Small intestine (tissue), 7 donors: ENCODE measurements around the gene PNLIP. TPM values are rescaled to one million over a fixed set of nuclear protein-coding genes. Genes with fewer than 3 reads are reported as not detected.

ENCODE experiments used
- DNase-seq, 2 donors: peaks; one replicate each; pipeline versions ENCODE4 v3.0.0 to v3.0.0-alpha.2; 2013
- FAIRE-seq: peaks from 2 replicates; lab custom pipeline; 2012; peaks lifted over from hg19 to GRCh38; lab: Jason Lieb, UNC
- H3K27ac ChIP-seq, 3 donors: one replicate each; pipeline ENCODE4 v1.5.1; 2013; ENCODE audit warnings: low read length in 2 of 3, mild to moderate bottlenecking in 2 of 3, control low read depth in 1 of 3, inconsistent platforms in 1 of 3, low read depth in 1 of 3, moderate library complexity in 1 of 3
- H3K27me3 ChIP-seq, 3 donors: one replicate each; pipeline ENCODE4 v1.6.1; 2013; ENCODE audit warnings: low read length in 3 of 3, inconsistent platforms in 1 of 3; ENCODE audit not compliant: control insufficient read depth in 3 of 3, insufficient read depth in 3 of 3
- H3K36me3 ChIP-seq, 3 donors: one replicate each; pipeline ENCODE4 v1.6.1; 2013; ENCODE audit warnings: low read length in 3 of 3, inconsistent platforms in 1 of 3, low read depth in 1 of 3, mild to moderate bottlenecking in 1 of 3, moderate library complexity in 1 of 3; ENCODE audit not compliant: control insufficient read depth in 3 of 3, insufficient read depth in 2 of 3
- H3K4me1 ChIP-seq, 3 donors: one replicate each; pipeline ENCODE4 v1.6.1; 2013; ENCODE audit warnings: low read length in 2 of 3, inconsistent platforms in 1 of 3, low read depth in 1 of 3, mild to moderate bottlenecking in 1 of 3, moderate library complexity in 1 of 3; ENCODE audit not compliant: control insufficient read depth in 3 of 3, insufficient read depth in 2 of 3
- H3K4me3 ChIP-seq, 3 donors: one replicate each; pipeline ENCODE4 v1.5.1; 2013; ENCODE audit warnings: low read length in 3 of 3, control low read depth in 1 of 3, inconsistent platforms in 1 of 3, low read depth in 1 of 3, mild to moderate bottlenecking in 1 of 3, moderate library complexity in 1 of 3
- H3K9me3 ChIP-seq, 2 donors: one replicate each; pipeline ENCODE4 v1.6.1; 2013; ENCODE audit warnings: low read depth in 1 of 2, low read length in 1 of 2; ENCODE audit not compliant: control insufficient read depth in 2 of 2, insufficient read depth in 1 of 2
- WGBS, 3 donors: extraction: QIAGEN DNeasy Blood & Tissue Kit; methylation state at CpG; one replicate each; pipeline ENCODE4 v1.1.7; 2013; 5-methylcytosine and 5-hydroxymethylcytosine counted together
- polyA plus RNA-seq, 4 donors: library from polyadenylated mRNA; stranded (reverse) in 3 of 4; unstranded in 1 of 4; fragments of 200-250 nt in 3 of 4; fragments of 120-200 nt in 1 of 4; gene quantifications; one replicate each; pipeline versions ENCODE4 v1.2.1 to v1.2.3, GENCODE V29; 2013
- donor health status: healthy with polysubstance abuse.
- donor health status: control.
- donor health status: control.
- donor health status: Bipolar disorder and iron deficiency.
- donor health status: healthy.

The PNLIP gene
- polyA plus RNA-seq, 4 donors, result 2.2 to 2.4 TPM; not detected in 2

- Histone ChIP-seq H3K27ac (no peak overlapping the region), H3K9me3 (no peaks in the 10 kb centered on the region), H3K4me1 (no peaks in the 10 kb centered on the region), H3K36me3 (no peaks in the 10 kb centered on the region), H3K4me3 (no peak overlapping the region), H3K27me3 (no peaks in the 10 kb centered on the region)
- WGBS, 3 donors, result 85 to 91% (median 88%) methylated on average over 2 of the region's 2 CpGs
- no peak for DNase-seq
- no peak for FAIRE-seq
These were observed 8.9 kb upstream of the PNLIP start for GRCh38 chr10:116536810-116537209.

GRCh38 chr10:116538456-116538855 lies 7.3 kb upstream of the PNLIP start:
- no peak overlapping the region for H3K4me3 ChIP-seq
- DNase-seq (no peak), FAIRE-seq (no peak)
- no peaks in the 10 kb centered on the region for H3K4me1 ChIP-seq
- no peaks in the 10 kb centered on the region for H3K27me3 ChIP-seq
- H3K36me3 ChIP-seq, result no peaks in the 10 kb centered on the region
- no peak overlapping the region for H3K27ac ChIP-seq
- H3K9me3 ChIP-seq, result no peaks in the 10 kb centered on the region

GRCh38 chr10:116538992-116539391 lies 6.7 kb upstream of the PNLIP start:
- H3K9me3 ChIP-seq, result no peaks in the 10 kb centered on the region
- H3K4me1 ChIP-seq, result no peaks in the 10 kb centered on the region
- no peaks in the 10 kb centered on the region for H3K36me3 ChIP-seq
- no peak overlapping the region for H3K4me3 ChIP-seq
- H3K27me3 ChIP-seq, result no peaks in the 10 kb centered on the region
- no peak for DNase-seq
- H3K27ac ChIP-seq, result no peak overlapping the region
- FAIRE-seq, result no peak

- Histone ChIP-seq H3K27ac (no peak overlapping the region), H3K9me3 (no peaks in the 10 kb centered on the region), H3K4me1 (no peaks in the 10 kb centered on the region), H3K4me3 (no peak overlapping the region), H3K36me3 (no peaks in the 10 kb centered on the region), H3K27me3 (no peaks in the 10 kb centered on the region)
- no peak for FAIRE-seq
- 88 to 92% (median 88%) methylated on average over 2 of the region's 2 CpGs for whole genome bisulfite sequencing, 3 donors
- DNase-seq, result peak in 1 of 2 donors; percentile 10
These were observed 4.9 kb upstream of the PNLIP start for GRCh38 chr10:116540814-116541213.

GRCh38 chr10:116542007-116542677 lies 3.6 kb upstream of the PNLIP start:
- no peak overlapping the region for H3K27ac ChIP-seq
- H3K4me1 ChIP-seq, result no peaks in the 10 kb centered on the region
- no peak overlapping the region for H3K4me3 ChIP-seq
- no peak for FAIRE-seq
- no peak for DNase-seq
- no peaks in the 10 kb centered on the region for H3K9me3 ChIP-seq
- H3K36me3 ChIP-seq, result no peaks in the 10 kb centered on the region
- no peaks in the 10 kb centered on the region for H3K27me3 ChIP-seq

GRCh38 chr10:116545122-116545521 lies 609 bp upstream of the PNLIP start:
- 84 to 86% (median 85%) methylated on average over 1 of the region's 1 CpG for WGBS, 3 donors
- Histone ChIP-seq H3K9me3 (no peaks in the 10 kb centered on the region), H3K4me3 (no peak overlapping the region), H3K4me1 (no peaks in the 10 kb centered on the region), H3K36me3 (no peaks in the 10 kb centered on the region), H3K27me3 (no peaks in the 10 kb centered on the region), H3K27ac (no peak overlapping the region)
- no peak for FAIRE-seq
- DNase-seq, result no peak

GRCh38 chr10:116548301-116548700 lies 2.6 kb downstream of the PNLIP start:
- H3K9me3 ChIP-seq, result no peaks in the 10 kb centered on the region
- H3K4me3 ChIP-seq, result no peak overlapping the region
- FAIRE-seq, result no peak
- 77 to 91% (median 79%) methylated on average over 5 of the region's 5 CpGs for WGBS, 3 donors
- H3K27ac ChIP-seq, result no peak overlapping the region
- H3K4me1 ChIP-seq, result no peaks in the 10 kb centered on the region
- no peak for DNase-seq
- no peaks in the 10 kb centered on the region for H3K27me3 ChIP-seq
- no peaks in the 10 kb centered on the region for H3K36me3 ChIP-seq

GRCh38 chr10:116553378-116553980 lies 7.7 kb downstream of the PNLIP start:
- no peak for DNase-seq
- no peaks in the 10 kb centered on the region for H3K9me3 ChIP-seq
- no peaks in the 10 kb centered on the region for H3K36me3 ChIP-seq
- H3K27me3 ChIP-seq, result peaks cover 0 to 4% (median 0%) of the 10 kb centered on the region in 3 donors
- no peak for FAIRE-seq
- no peaks in the 10 kb centered on the region for H3K4me1 ChIP-seq
- no peak overlapping the region for H3K4me3 ChIP-seq
- 85 to 92% (median 92%) methylated on average over 13 of the region's 13 CpGs for WGBS, 3 donors
- H3K27ac ChIP-seq, result no peak overlapping the region

GRCh38 chr10:116554628-116555027 lies 8.9 kb downstream of the PNLIP start:
- H3K4me1 ChIP-seq, result no peaks in the 10 kb centered on the region
- no peak overlapping the region for H3K4me3 ChIP-seq
- no peaks in the 10 kb centered on the region for H3K36me3 ChIP-seq
- no peak for DNase-seq
- no peak for FAIRE-seq
- WGBS, 3 donors, result 59 to 63% (median 59%) methylated on average over 5 of the region's 5 CpGs
- H3K27ac ChIP-seq, result no peak overlapping the region
- no peaks in the 10 kb centered on the region for H3K9me3 ChIP-seq
- peaks cover 0 to 4% (median 0%) of the 10 kb centered on the region in 3 donors for H3K27me3 ChIP-seq
